ENCODE data around the gene POP4. TPM values are rescaled to one million over a fixed set of nuclear protein-coding genes. Genes with fewer than 3 reads are reported as not detected.
"Not testable (repeated sequence)": the region's sequence is repeated elsewhere in the genome, so short reads cannot be mapped to it uniquely, and the experiment has no call there.

POP4 gene
- total RNA-seq, result 45.3 and 50.0 TPM in 2 replicates

- peak; percentile 95 to 97 for DNase-seq (ENCODE audit: low read depth in 2 of 2)
Measured at GRCh38 chr19:29605653-29606419, at the start of gene POP4. TSS of gene POP4 (plus strand) at chr19:29606283. CDS start at chr19:29606319, 36 bp downstream.

- not testable (repeated sequence) for DNase-seq (ENCODE audit: low read depth in 2 of 2)
Measured at GRCh38 chr19:29559110-29559509, 47.0 kb upstream of the POP4 start.

GRCh38 chr19:29559743-29560142, 46.3 kb upstream of the POP4 start:
- DNase-seq (ENCODE audit: low read depth in 2 of 2), result no peak

- no peak for DNase-seq (ENCODE audit: low read depth in 2 of 2)
Measured at GRCh38 chr19:29560313-29561075, 45.6 kb upstream of the POP4 start.

- no peak for DNase-seq (ENCODE audit: low read depth in 2 of 2)
Measured at GRCh38 chr19:29561601-29562000, 44.5 kb upstream of the POP4 start.

- no peak for DNase-seq (ENCODE audit: low read depth in 2 of 2)
Measured at GRCh38 chr19:29562299-29563297, 43.5 kb upstream of the POP4 start.

GRCh38 chr19:29563486-29564101, 42.5 kb upstream of the POP4 start:
- no peak for DNase-seq (ENCODE audit: low read depth in 2 of 2)

- DNase-seq (ENCODE audit: low read depth in 2 of 2), result no peak
Measured at GRCh38 chr19:29564574-29565005, 41.5 kb upstream of the POP4 start.

GRCh38 chr19:29565171-29565570, 40.9 kb upstream of the POP4 start:
- DNase-seq (ENCODE audit: low read depth in 2 of 2), result no peak

- no peak for DNase-seq (ENCODE audit: low read depth in 2 of 2)
Measured at GRCh38 chr19:29566496-29567054, 39.5 kb upstream of the POP4 start.

GRCh38 chr19:29567366-29567915, 38.6 kb upstream of the POP4 start:
- no peak for DNase-seq (ENCODE audit: low read depth in 2 of 2)

- DNase-seq (ENCODE audit: low read depth in 2 of 2), result no peak
Measured at GRCh38 chr19:29568036-29569025, 37.8 kb upstream of the POP4 start.

- DNase-seq (ENCODE audit: low read depth in 2 of 2), result no peak
Measured at GRCh38 chr19:29569038-29569911, 36.8 kb upstream of the POP4 start.

GRCh38 chr19:29571181-29571580, 34.9 kb upstream of the POP4 start:
- no peak for DNase-seq (ENCODE audit: low read depth in 2 of 2)

- DNase-seq (ENCODE audit: low read depth in 2 of 2), result no peak
Measured at GRCh38 chr19:29573486-29573885, 32.6 kb upstream of the POP4 start.

GRCh38 chr19:29574510-29574909, 31.6 kb upstream of the POP4 start:
- DNase-seq (ENCODE audit: low read depth in 2 of 2), result no peak

GRCh38 chr19:29576046-29576606, 30.0 kb upstream of the POP4 start:
- DNase-seq (ENCODE audit: low read depth in 2 of 2), result no peak
